HG03097 (cell line): ENCODE data around the gene NCKAP5.
"Not testable (repeated sequence)": the region's sequence is repeated elsewhere in the genome, so short reads cannot be mapped to it uniquely, and the experiment has no call there.

Experiments
- ATAC-seq: cut with Tn5 transposase; IDR thresholded peaks from one replicate; pipeline ENCODE4 v1.9.1; 2021; ENCODE audit not compliant: unreplicated experiment, low FRiP score

NCKAP5 gene

DNA sequence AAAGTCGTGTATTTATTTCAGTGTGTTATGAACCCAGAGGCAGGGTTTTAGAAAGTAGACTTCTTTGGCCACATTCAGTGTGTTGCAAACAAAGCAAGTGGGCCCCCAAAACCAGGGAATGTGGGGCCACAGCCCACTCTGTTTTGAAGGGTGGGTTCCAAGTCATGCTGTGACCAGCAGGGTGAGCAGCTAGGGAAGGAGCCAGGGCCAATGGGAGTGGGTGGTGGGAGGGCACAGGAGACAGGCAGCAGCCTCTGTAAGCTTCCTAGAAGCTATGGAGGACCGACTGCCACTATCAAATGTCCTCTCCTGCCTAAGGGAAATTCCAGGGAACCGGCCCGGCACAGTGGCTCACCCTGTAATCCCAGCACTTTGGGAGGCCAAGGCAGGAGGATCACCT is 847.9 kb downstream of the NCKAP5 start:
- no peak for ATAC-seq

DNA sequence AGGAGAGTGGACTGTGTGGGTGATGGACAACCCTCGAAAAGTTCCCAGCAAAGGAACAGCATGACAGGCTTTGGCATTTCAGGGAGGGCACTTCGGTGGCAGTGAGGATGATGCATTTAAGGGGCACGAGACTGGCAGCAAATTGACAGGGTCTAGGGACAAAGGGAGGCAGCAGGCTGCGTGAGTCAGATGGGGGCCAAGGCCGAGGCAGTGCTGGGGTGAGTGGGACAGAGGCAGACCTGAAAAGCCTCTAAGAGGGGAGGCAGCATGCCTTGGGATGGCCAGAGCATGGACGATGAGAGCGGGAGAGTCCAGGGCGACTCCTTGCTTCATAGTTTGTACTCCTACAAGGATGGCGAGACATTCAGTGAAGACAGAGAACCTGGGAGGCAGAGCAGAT is 848.8 kb downstream of the NCKAP5 start:
- no peak for ATAC-seq

DNA sequence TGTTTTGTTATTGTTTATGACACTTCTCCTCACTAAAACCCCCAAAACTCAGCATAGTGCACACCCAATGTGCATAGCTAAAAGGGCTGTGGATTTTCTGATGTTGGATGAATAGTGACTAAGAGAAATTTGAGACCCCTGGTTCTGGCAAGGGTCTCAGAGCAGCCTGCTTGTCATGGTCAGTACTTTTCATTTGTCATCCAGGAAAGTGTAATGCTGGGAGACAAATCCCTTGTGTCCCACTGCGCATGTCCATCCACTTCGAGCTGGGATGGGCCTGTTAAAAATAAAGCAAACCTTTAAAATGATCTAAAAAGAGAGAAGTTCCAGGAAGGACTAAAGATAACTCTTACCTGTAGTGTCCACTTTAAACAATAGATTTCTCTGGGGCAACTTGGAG is 851.3 kb downstream of the NCKAP5 start:
- no peak for ATAC-seq

- ATAC-seq, result no peak
These were observed 852.6 kb downstream of the NCKAP5 start for GRCh38 chr2:132715386-132716351.

- ATAC-seq, result no peak
These were observed 864.9 kb downstream of the NCKAP5 start for GRCh38 chr2:132703396-132703795.

DNA sequence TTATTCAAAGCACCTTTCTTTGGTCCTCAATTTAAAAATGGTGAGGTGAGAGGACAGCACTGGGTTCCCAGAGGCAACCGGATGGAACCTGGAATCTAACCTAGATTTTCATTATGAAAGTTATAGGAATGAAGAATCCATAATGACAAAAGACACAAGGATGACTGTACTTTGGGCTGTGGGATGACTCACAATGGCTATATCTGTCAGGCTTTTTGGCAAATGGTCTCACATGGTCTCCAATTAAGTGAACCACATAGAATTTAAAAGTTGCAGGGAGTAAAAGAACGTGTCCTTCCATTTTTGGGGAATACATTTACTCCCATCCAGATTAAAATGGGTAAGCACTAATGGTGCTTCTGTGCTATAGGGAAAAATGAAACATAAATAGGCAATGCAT is 866.5 kb downstream of the NCKAP5 start:
- ATAC-seq, result no peak

GRCh38 chr2:132699802-132700201 is 868.5 kb downstream of the NCKAP5 start:
- not testable (repeated sequence) for ATAC-seq

GRCh38 chr2:132698347-132698746 is 869.9 kb downstream of the NCKAP5 start:
- not testable (repeated sequence) for ATAC-seq

DNA sequence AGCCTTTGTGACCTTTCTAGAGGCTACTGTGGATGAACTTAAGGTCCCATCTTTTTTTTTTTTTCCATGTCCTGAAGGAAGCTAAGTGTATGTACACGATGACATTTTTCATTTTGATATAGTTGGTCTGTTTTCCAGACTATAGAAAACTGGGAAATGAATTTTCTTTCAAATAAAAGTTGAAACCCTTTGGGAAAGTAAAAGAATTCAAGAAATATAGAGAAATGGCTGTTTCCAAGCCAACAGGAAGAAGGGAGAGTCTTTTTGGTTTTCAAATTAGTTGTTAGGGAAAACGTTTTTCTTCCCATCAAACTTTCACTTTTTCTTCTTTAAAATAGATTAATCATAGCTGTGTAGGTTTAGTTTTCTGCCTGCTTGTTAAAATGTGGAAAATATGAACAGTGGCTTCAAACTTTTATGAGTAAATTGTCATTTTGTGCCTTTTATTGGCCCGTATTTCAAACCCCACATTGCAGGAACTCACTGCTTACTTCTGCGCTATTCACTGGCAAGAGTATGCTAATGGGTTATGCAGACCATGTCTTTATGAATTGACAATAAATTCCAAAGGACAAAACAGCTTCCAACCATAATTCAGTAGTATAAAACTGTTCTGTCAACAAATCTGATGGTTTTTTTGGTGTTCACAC is 870.6 kb downstream of the NCKAP5 start:
- ATAC-seq, result no peak

- ATAC-seq, result no peak
These were observed 875.4 kb downstream of the NCKAP5 start for GRCh38 chr2:132692816-132693215.

- ATAC-seq, result no peak
These were observed 876.7 kb downstream of the NCKAP5 start for GRCh38 chr2:132691556-132691955.

- no peak for ATAC-seq
These were observed 877.5 kb downstream of the NCKAP5 start for GRCh38 chr2:132690664-132691303.

DNA sequence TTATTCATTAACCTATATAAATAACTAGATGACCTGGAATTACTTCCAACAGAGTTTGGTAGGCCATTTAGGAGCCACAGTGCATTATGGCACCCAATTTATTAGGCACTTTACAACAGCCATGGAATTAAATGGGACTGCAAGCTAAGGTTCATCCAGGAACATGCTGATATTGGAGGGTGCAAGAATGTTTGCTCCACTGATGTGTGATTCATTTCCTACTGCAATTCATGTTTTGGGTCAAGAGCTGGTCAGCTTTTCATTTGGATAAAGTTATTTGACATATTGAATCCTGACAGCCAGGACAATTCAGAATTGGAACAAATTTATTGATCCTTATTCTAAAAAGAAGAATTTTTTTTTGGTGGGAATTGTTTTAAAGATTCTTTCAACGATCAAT is 886.5 kb downstream of the NCKAP5 start:
- no peak for ATAC-seq

GRCh38 chr2:132680544-132680943 is 887.7 kb downstream of the NCKAP5 start:
- ATAC-seq, result no peak

DNA sequence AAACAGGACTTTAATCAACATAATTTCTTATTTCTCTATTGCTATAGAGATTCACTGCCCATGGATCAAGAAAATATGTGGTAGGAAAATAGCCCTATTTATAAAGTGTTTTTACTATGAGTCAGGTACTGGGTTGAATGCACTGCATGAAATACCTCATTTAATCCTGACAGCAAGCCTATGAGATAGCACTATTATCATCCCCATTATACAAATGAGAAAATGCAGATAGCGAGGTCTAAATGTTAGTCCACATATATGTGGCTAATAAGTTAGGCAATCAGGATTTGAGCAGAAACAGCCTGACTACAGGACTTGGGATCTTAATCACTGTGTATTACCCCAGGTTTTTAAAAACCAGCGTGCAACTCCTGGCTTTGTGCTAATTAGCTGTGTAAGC is 889.8 kb downstream of the NCKAP5 start:
- no peak for ATAC-seq

- ATAC-seq, result no peak
These were observed 890.6 kb downstream of the NCKAP5 start for GRCh38 chr2:132677661-132678060.

GRCh38 chr2:132676999-132677398 is 891.3 kb downstream of the NCKAP5 start:
- ATAC-seq, result no peak

DNA sequence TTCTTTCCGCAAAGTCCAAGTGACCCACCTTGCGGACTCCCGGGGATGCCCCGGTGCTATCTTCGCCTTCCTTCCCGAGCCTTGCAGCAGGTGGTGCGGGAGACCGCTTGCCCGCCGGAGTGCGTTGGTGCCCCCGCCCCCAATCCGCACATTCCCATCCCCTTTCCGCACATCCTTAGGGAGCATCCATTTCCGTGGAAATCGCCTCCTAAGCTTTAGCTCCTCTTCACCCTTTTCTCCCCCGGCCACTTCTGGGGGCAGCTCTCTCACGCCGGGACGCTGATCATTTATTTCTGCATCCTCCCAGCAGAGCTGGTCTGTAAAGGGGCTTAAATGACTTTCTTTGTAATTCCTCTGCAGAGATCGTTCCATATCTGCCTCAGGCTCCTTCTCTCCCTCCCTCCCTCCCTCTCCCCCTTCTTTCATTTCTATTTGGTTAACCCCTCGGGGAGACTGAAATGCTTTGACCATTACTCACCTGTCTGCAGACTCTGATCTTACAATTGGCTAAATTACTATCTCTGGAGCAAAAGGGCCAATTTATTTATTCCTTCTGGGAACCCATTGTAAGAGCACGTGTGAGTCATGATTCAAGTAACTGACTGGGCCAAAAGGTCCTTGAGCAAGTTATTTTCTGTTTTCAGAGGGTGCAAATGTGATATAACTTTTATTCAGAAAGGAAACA is 897.0 kb downstream of the NCKAP5 start:
- ATAC-seq, result no peak

- no peak for ATAC-seq
These were observed 897.6 kb downstream of the NCKAP5 start for GRCh38 chr2:132670496-132671150.

DNA sequence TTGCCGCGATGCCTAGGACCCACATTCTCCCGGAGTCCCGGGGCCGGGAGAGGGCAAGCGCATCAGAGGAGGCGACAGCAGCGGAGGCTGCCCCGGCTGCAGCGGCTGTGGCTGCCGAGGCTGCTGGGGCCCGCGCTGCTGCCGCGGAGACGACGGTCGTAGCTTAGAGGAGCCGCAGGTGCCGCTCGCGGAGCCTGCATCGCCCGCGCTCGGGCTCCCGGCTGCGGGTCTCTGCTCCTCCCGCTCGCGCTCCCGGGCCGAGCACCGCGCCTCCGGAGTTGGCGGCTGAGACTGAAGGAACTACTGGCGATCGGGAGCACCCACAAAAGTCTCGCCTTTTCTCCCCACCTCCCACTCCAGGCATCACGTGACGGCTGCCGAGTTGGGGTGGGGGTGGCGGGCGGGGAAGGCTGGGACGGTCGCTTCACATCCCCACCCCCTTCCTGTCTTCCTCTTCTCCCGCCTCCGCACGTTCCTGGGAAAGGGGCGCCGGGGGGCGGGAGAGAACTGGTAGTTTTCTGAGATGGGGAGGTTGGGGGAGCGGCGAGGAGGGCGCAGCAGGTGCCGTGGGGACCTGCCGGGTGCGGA is 898.3 kb downstream of the NCKAP5 start, which contains the start of gene LYPD1:
Gene LYPD1, minus strand, starts transcription at position 298 of the 588 bp plus-strand sequence. Its CDS starts 273 bp downstream, at position 25.
- ATAC-seq, result no peak
